HUES48 (cell line): Measurements from ENCODE around the gene CIITA.

Source experiments
- H3K27ac ChIP-seq: one replicate; pipeline ENCODE4 v1.7.0; 2013; ENCODE audit warnings: low read depth, low read length, inconsistent platforms
- H3K27me3 ChIP-seq: 2 replicates; pipeline ENCODE4 v1.6.1; 2013; ENCODE audit warnings: mild to moderate bottlenecking, low read length; ENCODE audit not compliant: control insufficient read depth, insufficient read depth
- H3K36me3 ChIP-seq: 2 replicates; pipeline ENCODE4 v1.6.1; 2013; ENCODE audit warnings: low read length; ENCODE audit not compliant: control insufficient read depth, insufficient read depth
- H3K4me1 ChIP-seq: 2 replicates; pipeline ENCODE4 v1.6.1; 2013; ENCODE audit warnings: mild to moderate bottlenecking, low read length; ENCODE audit not compliant: control insufficient read depth, insufficient read depth
- H3K4me3 ChIP-seq: 2 replicates; pipeline ENCODE4 v1.5.1; 2013; ENCODE audit warnings: mild to moderate bottlenecking, low read depth, low read length
- H3K9ac ChIP-seq: 2 replicates; pipeline ENCODE4 v1.6.1; 2013; ENCODE audit warnings: mild to moderate bottlenecking, low read depth, low read length, moderate library complexity
- H3K9me3 ChIP-seq: 2 replicates; pipeline ENCODE4 v1.6.1; 2013; ENCODE audit warnings: low read length; ENCODE audit not compliant: control insufficient read depth, insufficient read depth

The CIITA gene

DNA sequence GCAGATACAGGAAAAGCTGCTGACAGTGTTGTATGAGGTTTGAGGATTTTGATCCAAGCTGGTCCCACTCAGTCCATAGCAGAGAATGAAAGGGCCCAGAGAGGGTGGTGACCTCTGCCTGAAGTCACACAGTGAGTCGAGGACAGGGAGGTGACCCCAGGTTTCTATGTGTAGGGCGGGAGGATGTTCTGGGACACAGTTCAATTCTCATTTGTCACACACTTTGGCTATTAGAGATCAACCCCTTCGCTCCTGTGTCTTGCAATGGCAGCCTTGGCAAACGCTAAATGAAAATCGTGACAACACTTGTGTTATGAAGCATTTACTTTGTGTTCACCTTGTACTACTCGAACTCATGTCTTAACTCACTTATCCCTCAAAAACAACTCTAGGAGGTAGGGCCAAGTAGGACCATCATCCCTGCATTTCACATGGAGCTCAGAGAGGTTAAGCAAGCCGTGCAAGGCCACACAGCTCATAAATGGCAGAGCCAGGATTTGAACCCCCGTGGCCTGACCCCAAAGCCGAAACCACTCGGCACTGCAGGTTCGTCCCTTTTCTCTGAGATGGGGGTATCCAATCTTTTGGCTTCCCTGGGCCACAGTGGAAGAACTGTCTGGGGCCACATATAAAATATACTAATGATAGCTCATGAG is 55.1 kb downstream of the CIITA start:
- no peak overlapping the region for H3K27ac ChIP-seq
- H3K4me1 ChIP-seq, result no peaks in the 10 kb centered on the region
- no peaks in the 10 kb centered on the region for H3K27me3 ChIP-seq
- H3K9me3 ChIP-seq, result no peaks in the 10 kb centered on the region
- H3K9ac ChIP-seq, result no peak overlapping the region
- H3K36me3 ChIP-seq, result peaks cover 31% of the 10 kb centered on the region; the same call in 1 of the 2 replicates
- H3K4me3 ChIP-seq, result no peak overlapping the region

GRCh38 chr16:10932959-10933710 is 56.1 kb downstream of the CIITA start:
- H3K27ac ChIP-seq, result no peak overlapping the region
- H3K4me3 ChIP-seq, result no peak overlapping the region
- no peak overlapping the region for H3K9ac ChIP-seq
- H3K27me3 ChIP-seq, result no peaks in the 10 kb centered on the region
- no peaks in the 10 kb centered on the region for H3K9me3 ChIP-seq
- peaks cover 22% of the 10 kb centered on the region; the same call in 1 of the 2 replicates for H3K36me3 ChIP-seq
- no peaks in the 10 kb centered on the region for H3K4me1 ChIP-seq

- Histone ChIP-seq H3K9me3 (no peaks in the 10 kb centered on the region), H3K9ac (no peak overlapping the region), H3K36me3 (peaks cover 20% of the 10 kb centered on the region; the same call in 1 of the 2 replicates), H3K27me3 (no peaks in the 10 kb centered on the region), H3K4me1 (no peaks in the 10 kb centered on the region), H3K4me3 (no peak overlapping the region), H3K27ac (no peak overlapping the region)
Measured at GRCh38 chr16:10933865-10934264, 56.9 kb downstream of the CIITA start.

DNA sequence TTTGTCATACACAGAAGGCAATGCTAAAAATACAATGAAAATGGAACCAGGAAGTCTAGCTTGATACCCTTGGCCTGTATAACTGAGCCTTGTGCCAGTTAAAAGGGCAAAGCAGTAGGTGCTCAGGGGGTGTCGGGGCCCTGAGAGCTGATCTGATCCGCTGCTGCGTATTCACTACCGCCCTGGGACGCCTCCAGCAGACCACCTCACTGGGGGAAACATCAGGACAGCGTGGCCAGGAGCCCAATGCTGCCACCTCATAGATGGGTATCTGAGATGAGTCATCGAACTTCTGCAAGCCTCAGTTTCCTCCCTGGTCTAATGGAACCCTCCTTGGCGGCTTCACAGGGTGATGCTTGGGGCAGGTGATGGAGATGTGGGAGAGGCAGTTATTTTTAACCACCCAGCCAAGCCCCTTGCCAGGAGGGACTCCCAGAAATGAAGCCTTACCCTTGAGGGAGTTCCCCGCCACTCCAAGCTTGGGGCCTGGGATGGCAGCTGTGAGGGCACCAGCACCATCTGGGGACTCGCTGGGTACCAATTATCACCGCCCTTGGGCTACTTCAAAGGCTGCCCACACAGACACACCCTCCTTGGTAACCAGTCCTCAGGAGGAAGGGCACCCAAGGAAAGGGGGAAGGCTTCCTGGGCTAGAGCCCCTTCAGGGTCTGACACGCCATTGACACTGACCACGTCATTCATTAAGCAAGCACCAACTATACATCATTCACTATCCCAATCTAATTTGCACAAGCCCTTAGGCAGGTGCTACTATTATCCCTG is 57.5 kb downstream of the CIITA start:
- H3K4me1 ChIP-seq, result no peaks in the 10 kb centered on the region

DNA sequence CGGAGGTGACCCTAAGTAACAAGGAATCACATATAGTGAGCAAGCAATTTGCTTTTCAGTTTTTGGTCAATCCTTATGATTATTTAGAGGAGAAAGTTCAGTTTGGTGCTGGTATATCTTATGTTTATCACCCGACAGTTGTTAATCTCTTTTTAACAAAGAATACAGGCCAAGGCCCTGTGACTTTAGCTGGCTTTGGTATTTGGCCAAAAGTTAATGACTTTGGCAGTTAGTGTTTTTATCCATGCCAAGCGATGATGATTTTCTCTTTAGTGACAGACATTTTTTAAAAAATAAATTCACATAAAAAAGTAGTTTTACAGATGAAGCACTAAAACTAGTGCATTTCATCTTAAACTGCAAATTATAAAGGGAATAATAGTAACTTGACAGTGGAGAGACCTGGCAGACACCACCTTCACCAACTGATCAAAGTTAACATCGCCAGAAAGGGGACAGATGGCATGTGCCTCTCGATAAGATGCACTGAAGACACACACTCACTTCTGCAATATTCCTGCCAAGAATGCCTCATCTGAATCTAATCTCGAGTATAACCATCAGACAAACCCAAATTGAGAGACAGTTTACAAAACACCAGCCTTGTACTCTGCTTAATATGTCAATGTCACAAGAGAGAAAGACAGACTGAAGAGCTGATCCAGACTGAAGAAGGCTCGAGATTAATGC is 58.4 kb downstream of the CIITA start:
- no peak overlapping the region for H3K27ac ChIP-seq
- H3K27me3 ChIP-seq, result no peaks in the 10 kb centered on the region
- H3K4me3 ChIP-seq, result no peak overlapping the region
- H3K9ac ChIP-seq, result no peak overlapping the region
- H3K9me3 ChIP-seq, result no peaks in the 10 kb centered on the region
- peaks cover 30% of the 10 kb centered on the region; the same call in 1 of the 2 replicates for H3K36me3 ChIP-seq
- peaks cover 1% of the 10 kb centered on the region for H3K4me1 ChIP-seq

More for the DNA sequence above, 57.5 kb downstream of the CIITA start:
- Histone ChIP-seq H3K36me3 (peaks cover 23% of the 10 kb centered on the region; the same call in 1 of the 2 replicates), H3K27ac (no peak overlapping the region), H3K9ac (no peak overlapping the region), H3K27me3 (no peaks in the 10 kb centered on the region), H3K4me3 (no peak overlapping the region), H3K9me3 (no peaks in the 10 kb centered on the region)

DNA sequence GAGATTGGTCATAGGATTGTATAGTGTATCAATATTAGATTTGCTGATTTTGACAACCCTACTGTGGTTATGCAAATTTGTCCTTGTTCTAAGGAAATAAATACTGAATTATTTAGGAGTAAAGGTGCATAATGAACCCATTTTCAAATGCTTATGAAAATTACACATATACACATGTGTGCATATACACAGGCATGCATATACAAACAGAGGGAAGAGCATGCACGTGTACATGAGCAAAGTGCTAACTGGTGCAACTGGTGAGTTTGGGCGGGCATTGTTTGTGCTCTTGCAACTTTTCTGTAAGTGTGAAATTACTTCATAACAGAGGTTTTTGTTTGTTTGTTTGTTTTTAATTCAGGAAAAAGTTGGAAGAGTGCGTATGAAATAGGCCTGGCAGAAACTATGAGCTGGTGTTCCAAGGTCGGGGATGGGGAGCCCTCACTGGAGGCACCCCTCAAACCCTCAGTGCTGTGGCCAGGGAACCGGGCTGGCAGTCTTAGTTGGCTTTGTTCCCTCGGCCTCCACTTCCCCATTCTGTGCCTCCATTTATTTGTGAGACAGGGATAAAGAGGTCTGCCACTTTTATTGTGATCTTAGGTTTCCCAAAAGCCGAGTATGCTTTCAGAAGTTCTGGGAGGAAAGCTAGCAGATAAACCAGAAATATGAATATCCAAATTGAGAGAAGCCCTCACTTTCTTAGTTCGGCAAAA is 59.4 kb downstream of the CIITA start:
- Histone ChIP-seq H3K27me3 (no peaks in the 10 kb centered on the region), H3K27ac (no peak overlapping the region), H3K36me3 (peaks cover 30% of the 10 kb centered on the region; the same call in 1 of the 2 replicates), H3K4me3 (no peak overlapping the region), H3K9me3 (no peaks in the 10 kb centered on the region), H3K4me1 (peaks cover 10% of the 10 kb centered on the region), H3K9ac (no peak overlapping the region)

DNA sequence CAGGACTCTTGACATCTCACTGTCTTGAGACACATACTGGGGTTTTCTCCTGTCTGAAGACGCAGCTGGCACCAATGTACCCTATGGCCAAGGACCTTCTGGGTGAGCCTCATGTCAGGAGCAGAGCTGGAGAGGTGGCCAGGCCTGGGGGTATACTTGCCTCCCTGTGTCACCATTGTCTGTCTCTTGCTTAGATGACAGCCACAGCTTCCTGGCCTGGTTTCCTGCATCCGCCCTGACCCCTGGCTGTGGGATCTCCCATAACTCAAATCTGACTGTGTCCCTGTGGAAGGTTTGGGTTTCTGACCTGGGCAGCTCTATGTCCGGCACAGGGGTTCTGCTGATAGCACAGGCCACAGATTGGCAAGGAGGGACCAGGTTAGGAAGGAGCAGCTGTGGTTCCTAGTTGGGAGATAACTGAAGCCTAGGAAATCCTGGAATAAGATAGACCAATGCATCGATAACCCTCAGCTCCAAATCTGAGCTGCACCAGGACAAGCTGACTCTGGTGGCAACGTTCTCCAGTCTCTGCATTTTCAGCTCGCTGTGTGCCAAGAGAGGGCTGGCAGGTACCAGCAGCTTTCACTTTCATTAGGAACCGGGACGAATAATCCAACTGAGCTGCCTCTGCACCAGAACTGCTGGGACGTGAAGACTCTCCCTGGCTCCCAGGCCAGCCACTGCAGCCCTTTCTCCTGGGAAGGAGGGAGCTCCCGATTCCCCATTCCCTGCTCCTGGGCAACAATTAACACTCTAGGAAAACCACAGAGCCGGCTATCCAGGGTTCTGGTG is 60.3 kb downstream of the CIITA start:
- Histone ChIP-seq H3K27ac (no peak overlapping the region), H3K9ac (no peak overlapping the region), H3K9me3 (no peaks in the 10 kb centered on the region), H3K36me3 (peaks cover 27% of the 10 kb centered on the region; the same call in 1 of the 2 replicates), H3K4me3 (no peak overlapping the region), H3K4me1 (peaks cover 10% of the 10 kb centered on the region), H3K27me3 (no peaks in the 10 kb centered on the region)

DNA sequence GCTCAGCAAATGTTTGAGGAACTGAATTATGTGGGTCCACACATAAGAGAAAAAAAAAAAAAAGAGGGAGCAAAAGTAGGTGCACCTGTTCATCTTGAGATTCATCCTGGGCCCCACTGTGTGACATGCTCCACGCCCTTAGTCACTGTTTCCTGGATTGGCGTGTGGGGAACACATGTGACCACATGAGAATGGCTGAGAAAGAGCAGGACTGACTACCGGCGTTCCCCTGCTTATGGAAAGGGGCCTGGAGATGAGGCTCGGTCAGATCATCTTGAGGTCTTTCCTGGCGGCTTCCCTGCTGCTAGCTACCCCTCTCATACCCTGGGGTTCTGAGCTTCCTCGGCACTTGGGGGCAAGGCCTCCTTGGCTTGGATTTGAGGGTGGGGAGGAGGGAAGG is 61.3 kb downstream of the CIITA start:
- Histone ChIP-seq H3K9ac (no peak overlapping the region), H3K27me3 (no peaks in the 10 kb centered on the region), H3K27ac (no peak overlapping the region), H3K4me3 (no peak overlapping the region), H3K36me3 (peaks cover 23% of the 10 kb centered on the region; the same call in 1 of the 2 replicates), H3K4me1 (peaks cover 15% of the 10 kb centered on the region), H3K9me3 (no peaks in the 10 kb centered on the region)

- H3K4me3 ChIP-seq, result no peak overlapping the region
Measured at GRCh38 chr16:10938796-10939648, 62.0 kb downstream of the CIITA start.

More at GRCh38 chr16:10938796-10939648, 62.0 kb downstream of the CIITA start:
- H3K9ac ChIP-seq, result no peak overlapping the region
- no peaks in the 10 kb centered on the region for H3K27me3 ChIP-seq
- no peak overlapping the region for H3K27ac ChIP-seq
- peaks cover 17% of the 10 kb centered on the region for H3K4me1 ChIP-seq
- peaks cover 21% of the 10 kb centered on the region; the same call in 1 of the 2 replicates for H3K36me3 ChIP-seq
- no peaks in the 10 kb centered on the region for H3K9me3 ChIP-seq
